ENCODE results near the gene XXYLT1. TPM values are rescaled to one million over a fixed set of nuclear protein-coding genes. Genes with fewer than 3 reads are reported as not detected.

Gene XXYLT1
- total RNA-seq, 1 experiment from 2014 or later: 23.4 TPM

DNA sequence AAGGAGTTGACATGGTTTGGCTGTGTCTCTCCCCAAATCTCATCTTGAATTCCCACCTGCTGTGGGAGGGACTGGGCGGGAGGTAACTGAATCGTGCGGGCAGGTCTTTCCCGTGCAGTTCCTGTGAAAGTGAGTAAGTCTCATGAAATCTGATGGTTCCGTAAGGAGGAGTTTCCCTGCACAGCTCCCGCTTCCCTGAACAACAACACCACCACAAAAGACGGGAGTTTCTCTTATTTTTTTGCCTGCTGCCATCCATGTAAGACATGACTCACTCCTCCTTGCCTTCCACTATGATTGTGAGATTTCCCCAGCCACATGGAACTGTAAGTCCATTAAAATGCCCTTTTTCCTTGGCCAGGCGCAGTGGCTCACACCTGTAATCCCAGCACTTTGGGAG is 22.7 kb downstream of the XXYLT1 start:
- CTCF ChIA-PET: no interaction called here
- H3K27ac Mint-ChIP-seq: no peak overlapping the region
- TF ChIP-seq, protein P1, sequence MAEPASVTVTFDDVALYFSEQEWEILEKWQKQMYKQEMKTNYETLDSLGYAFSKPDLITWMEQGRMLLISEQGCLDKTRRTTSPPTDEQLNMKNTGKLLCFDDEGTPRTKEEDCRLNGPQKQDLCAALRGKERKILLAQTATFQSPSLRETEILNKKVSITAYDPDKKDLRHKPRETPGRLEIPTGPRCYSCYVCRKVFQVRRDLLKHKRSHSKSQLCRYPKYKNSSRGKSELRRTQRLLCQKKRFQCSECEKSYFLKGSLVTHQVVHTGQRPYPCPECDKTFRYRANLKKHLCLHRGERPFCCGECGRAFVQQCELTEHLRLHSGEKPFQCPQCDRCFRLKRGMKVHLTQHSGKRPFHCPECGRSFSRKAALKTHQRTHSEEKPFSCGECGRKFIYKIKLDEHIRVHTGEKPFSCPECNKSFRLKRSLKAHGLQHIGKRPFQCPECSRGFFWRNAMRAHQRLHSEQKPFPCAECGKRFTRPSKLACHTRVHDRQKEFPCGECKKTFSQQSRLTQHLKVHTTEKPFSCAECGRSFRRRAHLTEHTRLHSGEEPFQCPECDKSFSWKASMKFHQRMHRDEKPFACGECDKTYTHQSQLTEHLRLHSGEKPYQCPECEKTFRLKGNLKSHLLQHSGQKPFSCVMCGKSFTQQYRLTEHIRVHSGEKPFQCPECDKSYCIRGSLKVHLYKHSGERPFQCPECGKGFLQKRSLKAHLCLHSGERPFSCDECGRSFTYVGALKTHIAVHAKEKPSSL (CRISPR knock-in tag; conservative IDR thresholded peaks at IDR 0.05): no peak
- no peak for TF ChIP-seq TCF7 (CRISPR knock-in tag; IDR thresholded peaks at IDR 0.05; ENCODE audit: low read depth)
- TF ChIP-seq, protein P2, sequence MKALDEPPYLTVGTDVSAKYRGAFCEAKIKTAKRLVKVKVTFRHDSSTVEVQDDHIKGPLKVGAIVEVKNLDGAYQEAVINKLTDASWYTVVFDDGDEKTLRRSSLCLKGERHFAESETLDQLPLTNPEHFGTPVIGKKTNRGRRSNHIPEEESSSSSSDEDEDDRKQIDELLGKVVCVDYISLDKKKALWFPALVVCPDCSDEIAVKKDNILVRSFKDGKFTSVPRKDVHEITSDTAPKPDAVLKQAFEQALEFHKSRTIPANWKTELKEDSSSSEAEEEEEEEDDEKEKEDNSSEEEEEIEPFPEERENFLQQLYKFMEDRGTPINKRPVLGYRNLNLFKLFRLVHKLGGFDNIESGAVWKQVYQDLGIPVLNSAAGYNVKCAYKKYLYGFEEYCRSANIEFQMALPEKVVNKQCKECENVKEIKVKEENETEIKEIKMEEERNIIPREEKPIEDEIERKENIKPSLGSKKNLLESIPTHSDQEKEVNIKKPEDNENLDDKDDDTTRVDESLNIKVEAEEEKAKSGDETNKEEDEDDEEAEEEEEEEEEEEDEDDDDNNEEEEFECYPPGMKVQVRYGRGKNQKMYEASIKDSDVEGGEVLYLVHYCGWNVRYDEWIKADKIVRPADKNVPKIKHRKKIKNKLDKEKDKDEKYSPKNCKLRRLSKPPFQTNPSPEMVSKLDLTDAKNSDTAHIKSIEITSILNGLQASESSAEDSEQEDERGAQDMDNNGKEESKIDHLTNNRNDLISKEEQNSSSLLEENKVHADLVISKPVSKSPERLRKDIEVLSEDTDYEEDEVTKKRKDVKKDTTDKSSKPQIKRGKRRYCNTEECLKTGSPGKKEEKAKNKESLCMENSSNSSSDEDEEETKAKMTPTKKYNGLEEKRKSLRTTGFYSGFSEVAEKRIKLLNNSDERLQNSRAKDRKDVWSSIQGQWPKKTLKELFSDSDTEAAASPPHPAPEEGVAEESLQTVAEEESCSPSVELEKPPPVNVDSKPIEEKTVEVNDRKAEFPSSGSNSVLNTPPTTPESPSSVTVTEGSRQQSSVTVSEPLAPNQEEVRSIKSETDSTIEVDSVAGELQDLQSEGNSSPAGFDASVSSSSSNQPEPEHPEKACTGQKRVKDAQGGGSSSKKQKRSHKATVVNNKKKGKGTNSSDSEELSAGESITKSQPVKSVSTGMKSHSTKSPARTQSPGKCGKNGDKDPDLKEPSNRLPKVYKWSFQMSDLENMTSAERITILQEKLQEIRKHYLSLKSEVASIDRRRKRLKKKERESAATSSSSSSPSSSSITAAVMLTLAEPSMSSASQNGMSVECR (CRISPR knock-in tag; IDR thresholded peaks at IDR 0.05; ENCODE audit: borderline replicate concordance): no peak
- TF ChIP-seq, protein P3, sequence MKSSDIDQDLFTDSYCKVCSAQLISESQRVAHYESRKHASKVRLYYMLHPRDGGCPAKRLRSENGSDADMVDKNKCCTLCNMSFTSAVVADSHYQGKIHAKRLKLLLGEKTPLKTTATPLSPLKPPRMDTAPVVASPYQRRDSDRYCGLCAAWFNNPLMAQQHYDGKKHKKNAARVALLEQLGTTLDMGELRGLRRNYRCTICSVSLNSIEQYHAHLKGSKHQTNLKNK (CRISPR knock-in tag; IDR thresholded peaks at IDR 0.05): no peak
- TF ChIP-seq, protein P4, sequence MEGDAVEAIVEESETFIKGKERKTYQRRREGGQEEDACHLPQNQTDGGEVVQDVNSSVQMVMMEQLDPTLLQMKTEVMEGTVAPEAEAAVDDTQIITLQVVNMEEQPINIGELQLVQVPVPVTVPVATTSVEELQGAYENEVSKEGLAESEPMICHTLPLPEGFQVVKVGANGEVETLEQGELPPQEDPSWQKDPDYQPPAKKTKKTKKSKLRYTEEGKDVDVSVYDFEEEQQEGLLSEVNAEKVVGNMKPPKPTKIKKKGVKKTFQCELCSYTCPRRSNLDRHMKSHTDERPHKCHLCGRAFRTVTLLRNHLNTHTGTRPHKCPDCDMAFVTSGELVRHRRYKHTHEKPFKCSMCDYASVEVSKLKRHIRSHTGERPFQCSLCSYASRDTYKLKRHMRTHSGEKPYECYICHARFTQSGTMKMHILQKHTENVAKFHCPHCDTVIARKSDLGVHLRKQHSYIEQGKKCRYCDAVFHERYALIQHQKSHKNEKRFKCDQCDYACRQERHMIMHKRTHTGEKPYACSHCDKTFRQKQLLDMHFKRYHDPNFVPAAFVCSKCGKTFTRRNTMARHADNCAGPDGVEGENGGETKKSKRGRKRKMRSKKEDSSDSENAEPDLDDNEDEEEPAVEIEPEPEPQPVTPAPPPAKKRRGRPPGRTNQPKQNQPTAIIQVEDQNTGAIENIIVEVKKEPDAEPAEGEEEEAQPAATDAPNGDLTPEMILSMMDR (IDR thresholded peaks at IDR 0.05): no peak
- TF ChIP-seq, protein P5, sequence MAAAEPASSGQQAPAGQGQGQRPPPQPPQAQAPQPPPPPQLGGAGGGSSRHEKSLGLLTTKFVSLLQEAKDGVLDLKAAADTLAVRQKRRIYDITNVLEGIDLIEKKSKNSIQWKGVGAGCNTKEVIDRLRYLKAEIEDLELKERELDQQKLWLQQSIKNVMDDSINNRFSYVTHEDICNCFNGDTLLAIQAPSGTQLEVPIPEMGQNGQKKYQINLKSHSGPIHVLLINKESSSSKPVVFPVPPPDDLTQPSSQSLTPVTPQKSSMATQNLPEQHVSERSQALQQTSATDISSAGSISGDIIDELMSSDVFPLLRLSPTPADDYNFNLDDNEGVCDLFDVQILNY (CRISPR knock-in tag; IDR thresholded peaks at IDR 0.05): no peak
- TF ChIP-seq, protein P6, sequence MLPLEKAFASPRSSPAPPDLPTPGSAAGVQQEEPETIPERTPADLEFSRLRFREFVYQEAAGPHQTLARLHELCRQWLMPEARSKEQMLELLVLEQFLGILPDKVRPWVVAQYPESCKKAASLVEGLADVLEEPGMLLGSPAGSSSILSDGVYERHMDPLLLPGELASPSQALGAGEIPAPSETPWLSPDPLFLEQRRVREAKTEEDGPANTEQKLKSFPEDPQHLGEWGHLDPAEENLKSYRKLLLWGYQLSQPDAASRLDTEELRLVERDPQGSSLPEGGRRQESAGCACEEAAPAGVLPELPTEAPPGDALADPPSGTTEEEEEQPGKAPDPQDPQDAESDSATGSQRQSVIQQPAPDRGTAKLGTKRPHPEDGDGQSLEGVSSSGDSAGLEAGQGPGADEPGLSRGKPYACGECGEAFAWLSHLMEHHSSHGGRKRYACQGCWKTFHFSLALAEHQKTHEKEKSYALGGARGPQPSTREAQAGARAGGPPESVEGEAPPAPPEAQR (CRISPR knock-in tag; IDR thresholded peaks at IDR 0.05): no peak
- TF ChIP-seq, protein P7, sequence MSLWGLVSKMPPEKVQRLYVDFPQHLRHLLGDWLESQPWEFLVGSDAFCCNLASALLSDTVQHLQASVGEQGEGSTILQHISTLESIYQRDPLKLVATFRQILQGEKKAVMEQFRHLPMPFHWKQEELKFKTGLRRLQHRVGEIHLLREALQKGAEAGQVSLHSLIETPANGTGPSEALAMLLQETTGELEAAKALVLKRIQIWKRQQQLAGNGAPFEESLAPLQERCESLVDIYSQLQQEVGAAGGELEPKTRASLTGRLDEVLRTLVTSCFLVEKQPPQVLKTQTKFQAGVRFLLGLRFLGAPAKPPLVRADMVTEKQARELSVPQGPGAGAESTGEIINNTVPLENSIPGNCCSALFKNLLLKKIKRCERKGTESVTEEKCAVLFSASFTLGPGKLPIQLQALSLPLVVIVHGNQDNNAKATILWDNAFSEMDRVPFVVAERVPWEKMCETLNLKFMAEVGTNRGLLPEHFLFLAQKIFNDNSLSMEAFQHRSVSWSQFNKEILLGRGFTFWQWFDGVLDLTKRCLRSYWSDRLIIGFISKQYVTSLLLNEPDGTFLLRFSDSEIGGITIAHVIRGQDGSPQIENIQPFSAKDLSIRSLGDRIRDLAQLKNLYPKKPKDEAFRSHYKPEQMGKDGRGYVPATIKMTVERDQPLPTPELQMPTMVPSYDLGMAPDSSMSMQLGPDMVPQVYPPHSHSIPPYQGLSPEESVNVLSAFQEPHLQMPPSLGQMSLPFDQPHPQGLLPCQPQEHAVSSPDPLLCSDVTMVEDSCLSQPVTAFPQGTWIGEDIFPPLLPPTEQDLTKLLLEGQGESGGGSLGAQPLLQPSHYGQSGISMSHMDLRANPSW (CRISPR knock-in tag; conservative IDR thresholded peaks at IDR 0.05; ENCODE audit: low read depth): no peak
- no peak for TF ChIP-seq NR1H2 (CRISPR knock-in tag; IDR thresholded peaks at IDR 0.05)
- TF ChIP-seq, protein P8, sequence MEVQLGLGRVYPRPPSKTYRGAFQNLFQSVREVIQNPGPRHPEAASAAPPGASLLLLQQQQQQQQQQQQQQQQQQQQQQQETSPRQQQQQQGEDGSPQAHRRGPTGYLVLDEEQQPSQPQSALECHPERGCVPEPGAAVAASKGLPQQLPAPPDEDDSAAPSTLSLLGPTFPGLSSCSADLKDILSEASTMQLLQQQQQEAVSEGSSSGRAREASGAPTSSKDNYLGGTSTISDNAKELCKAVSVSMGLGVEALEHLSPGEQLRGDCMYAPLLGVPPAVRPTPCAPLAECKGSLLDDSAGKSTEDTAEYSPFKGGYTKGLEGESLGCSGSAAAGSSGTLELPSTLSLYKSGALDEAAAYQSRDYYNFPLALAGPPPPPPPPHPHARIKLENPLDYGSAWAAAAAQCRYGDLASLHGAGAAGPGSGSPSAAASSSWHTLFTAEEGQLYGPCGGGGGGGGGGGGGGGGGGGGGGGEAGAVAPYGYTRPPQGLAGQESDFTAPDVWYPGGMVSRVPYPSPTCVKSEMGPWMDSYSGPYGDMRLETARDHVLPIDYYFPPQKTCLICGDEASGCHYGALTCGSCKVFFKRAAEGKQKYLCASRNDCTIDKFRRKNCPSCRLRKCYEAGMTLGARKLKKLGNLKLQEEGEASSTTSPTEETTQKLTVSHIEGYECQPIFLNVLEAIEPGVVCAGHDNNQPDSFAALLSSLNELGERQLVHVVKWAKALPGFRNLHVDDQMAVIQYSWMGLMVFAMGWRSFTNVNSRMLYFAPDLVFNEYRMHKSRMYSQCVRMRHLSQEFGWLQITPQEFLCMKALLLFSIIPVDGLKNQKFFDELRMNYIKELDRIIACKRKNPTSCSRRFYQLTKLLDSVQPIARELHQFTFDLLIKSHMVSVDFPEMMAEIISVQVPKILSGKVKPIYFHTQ (CRISPR knock-in tag; IDR thresholded peaks at IDR 0.05): no peak
- TF ChIP-seq ZNF671 (CRISPR knock-in tag; IDR thresholded peaks at IDR 0.05): no peak
- no peak for TF ChIP-seq ZNF317 (CRISPR knock-in tag; IDR thresholded peaks at IDR 0.05; ENCODE audit: borderline replicate concordance, low read depth)
- ATAC-seq (no peak), DNase-seq (ENCODE audit: low spot score) (no peak)
- peaks cover 32% of the 10 kb centered on the region for H3K4me1 Mint-ChIP-seq
- H3K36me3 Mint-ChIP-seq: peaks cover 21% of the 10 kb centered on the region
- H3K27me3 Mint-ChIP-seq (ENCODE audit: low read depth): no peaks in the 10 kb centered on the region
- POLR2A ChIA-PET: no interaction called here
- H3K9me3 Mint-ChIP-seq: no peaks in the 10 kb centered on the region
- H3K4me3 Mint-ChIP-seq: no peak overlapping the region

Data from WTC11 (cell line).